GM18502 (cell line): Measurements from ENCODE around the gene NR5A1.

Experiments used
- ATAC-seq: cut with Tn5 transposase; IDR thresholded peaks from one replicate; pipeline ENCODE4 v1.9.1; 2021; ENCODE audit warnings: mild to moderate bottlenecking; ENCODE audit not compliant: unreplicated experiment, poor library complexity

NR5A1 gene

GRCh38 chr9:124506931-124507879, at the start of gene NR5A1:
TSS of gene NR5A1 (minus strand) at chr9:124507399. CDS start at chr9:124503395, 4,004 bp downstream.
- ATAC-seq: no peak

DNA sequence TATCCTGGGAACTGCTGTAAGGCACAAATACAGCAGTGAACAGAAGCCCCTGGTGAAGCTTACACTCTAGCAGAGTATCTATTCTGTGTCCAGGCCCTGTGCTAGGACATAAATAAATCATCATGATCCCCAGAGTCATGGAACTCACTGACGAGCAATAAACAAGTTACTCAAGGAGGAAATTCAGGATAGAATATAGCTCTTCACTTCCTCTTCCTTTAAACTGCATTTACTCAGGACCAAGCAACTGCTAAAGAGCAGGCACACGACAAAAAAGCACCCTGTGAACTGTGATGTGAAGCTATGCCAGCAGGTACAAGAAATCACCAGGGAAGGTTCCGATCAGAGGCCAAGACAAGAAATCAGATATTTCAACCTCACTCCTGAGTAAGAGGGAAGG, 47.8 kb upstream of the NR5A1 start:
- ATAC-seq: no peak

- ATAC-seq: no peak
These were observed 46.5 kb upstream of the NR5A1 start for GRCh38 chr9:124553738-124554137.

DNA sequence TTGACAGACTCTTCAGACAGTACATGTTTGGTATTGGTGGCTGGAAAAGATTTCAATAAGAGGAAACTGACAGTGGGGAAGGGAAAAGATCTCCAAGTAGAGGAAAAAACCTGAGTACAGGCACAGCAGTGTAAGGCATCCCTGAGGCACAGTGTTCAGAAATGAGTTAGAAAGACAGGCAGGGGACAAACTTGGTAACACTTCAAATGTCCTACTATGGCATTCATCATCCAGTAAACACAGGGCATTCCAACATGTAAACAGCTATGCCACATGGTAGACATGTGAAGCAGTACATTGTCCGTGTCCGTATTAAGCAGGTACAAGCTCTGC, 45.0 kb upstream of the NR5A1 start:
- no peak for ATAC-seq

DNA sequence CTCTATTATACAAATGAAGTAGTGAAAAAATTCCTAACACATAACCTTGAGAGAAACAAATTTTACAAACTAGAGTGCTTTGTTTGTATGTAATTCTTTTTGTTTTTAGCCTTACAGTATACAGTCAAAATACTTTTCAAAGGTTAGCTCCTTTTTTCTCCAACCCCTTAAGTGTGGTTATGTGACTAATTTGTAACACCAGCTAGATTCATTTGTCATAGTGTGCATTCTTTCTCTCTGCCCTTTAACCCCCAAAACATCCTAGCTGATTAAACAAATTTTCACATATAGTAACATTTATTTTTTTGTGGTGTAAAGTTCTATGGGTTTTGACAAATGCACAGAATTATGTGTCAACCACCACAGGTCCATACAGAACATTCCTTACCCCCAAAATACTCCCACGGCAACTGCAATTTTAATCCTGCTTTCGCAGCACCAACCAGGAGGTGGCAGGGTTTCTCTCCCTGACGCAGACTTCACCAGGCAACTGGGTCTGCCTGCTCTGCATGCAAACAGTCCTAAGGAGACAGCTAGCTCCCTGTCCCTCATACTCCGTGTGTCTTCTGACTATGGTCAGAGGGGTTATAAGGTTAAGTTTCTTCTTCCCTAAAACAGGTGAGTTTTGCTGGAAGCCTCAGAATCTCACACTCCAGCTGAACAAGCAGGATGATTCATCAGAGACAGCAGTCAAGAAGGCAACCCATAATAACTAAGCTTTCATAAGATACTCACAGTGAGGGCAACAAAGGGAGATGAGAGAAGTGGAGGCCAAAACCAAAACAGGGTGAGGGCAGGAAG, 44.5 kb upstream of the NR5A1 start:
- ATAC-seq: peak; percentile 78

- ATAC-seq: no peak
These were observed 42.9 kb upstream of the NR5A1 start for GRCh38 chr9:124550072-124550471.

DNA sequence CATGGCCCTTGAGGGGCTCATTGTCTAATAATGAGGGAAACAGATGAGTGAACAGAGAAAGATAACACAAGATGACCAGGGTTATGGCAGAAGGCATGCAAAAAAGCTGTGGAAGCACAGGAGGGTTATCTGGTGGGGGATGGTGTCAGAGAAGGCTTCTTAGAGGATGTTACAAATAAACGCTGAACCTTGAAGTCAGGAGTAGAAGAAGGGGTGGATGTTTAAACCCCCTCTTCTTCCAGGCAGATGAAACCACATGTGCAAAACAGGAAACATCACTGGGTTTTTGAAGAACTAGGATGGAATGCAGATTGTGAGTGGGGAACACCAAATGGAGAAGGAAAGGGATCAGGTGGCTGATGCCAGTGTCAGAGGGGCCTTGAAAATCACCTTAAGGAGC, 41.8 kb upstream of the NR5A1 start:
- ATAC-seq: no peak

DNA sequence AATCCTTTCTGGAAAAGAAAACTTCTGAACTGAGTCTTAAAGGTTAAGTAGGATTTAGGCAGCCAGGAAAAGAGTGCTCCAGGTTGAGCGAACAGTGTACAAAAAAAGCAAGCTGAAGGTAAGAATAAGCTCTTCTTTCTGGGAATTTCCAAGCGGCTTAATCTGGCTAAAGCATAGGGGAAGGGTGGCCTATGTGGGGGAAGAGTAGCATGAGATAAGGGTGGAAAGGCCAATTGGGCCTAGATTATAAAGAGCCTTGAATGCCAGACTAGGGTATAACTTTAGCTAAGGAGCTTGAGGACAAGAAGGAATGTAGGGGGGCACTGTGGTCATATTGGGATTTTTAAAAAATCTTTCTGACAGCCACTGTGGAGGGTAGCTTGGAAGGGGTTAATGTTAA, 37.3 kb upstream of the NR5A1 start:
- no peak for ATAC-seq

DNA sequence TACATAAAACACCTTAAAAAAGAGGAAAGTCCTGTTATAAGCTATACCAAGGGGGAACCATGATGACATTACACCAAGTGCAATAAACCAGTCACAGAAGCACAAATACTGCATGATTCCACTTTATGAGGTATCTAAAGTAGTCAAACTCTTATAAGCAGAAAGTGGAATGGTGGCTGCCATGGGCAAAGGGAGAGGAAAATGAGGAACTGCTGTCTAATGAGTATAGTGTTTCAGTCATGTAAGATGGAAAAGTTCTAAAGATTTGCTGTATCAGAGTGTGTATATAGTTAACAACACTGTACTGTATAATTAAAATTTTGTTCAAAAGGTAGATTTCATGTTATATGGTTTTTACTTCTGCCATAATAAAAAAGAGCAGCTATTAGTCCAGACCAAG, 34.6 kb upstream of the NR5A1 start:
- ATAC-seq: no peak

- no peak for ATAC-seq
These were observed 30.7 kb upstream of the NR5A1 start for GRCh38 chr9:124537926-124538325.

- ATAC-seq: no peak
These were observed 28.6 kb upstream of the NR5A1 start for GRCh38 chr9:124535846-124536245.

DNA sequence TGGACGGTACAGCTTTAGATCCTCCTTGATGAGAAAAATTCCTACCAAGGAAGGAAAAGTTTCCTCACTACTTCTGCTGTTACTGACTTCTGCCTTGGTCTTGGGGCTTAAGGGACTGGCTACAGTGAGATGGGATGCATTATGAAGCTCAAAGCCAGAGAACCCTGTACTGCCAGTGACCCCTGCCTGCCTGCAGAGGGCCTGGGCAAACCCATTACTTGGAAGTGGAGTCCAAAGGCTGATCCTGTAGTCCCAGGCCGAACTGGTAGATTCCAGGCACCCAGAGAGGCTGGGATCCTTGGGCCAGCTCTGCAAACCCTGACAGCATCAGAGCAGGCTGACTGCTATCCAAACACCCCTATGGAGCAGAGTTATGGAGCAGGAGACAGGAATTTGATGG, 25.7 kb upstream of the NR5A1 start:
- no peak for ATAC-seq

GRCh38 chr9:124531115-124531514, 23.9 kb upstream of the NR5A1 start:
- no peak for ATAC-seq

DNA sequence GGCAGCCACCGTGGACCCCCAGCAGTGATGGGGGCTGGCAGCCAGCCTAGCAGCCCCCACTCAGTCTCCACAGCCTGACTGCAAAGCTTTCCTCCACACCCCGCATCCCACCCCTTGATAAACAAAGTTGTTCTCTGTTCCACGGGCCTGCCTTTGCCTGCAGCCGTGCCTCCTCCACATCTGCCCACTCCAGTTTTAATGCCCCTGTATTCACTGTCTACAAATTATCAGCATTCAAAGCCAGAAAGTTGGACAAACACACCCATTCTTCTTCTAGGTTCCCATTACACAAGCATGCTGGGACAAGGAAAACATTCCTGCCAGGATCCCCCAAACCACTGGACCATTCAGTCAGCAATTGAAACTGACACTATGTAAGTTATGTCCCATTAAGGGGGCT, 23.0 kb upstream of the NR5A1 start:
- no peak for ATAC-seq

DNA sequence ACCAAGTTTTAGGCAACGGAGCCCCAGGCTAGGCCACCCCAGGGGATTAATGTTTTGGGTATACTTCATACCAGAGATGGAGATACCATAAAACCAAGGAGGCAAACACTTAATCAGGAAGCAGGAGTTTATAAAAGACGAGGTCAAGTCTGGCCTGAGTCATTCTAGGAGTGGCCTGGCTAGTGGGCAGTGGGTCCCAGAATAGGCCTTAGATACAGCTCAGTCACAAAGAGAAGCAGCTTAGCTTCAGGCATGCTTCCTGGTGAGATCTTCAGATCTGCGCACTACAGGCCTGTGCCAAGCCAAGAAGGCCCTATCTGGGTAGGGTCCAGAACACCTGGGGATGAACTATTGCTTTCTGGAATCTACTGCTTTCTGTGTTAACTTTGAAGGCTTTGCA, 20.6 kb upstream of the NR5A1 start:
- ATAC-seq: no peak

- no peak for ATAC-seq
These were observed 19.0 kb upstream of the NR5A1 start for GRCh38 chr9:124526174-124526573.

- no peak for ATAC-seq
These were observed 15.2 kb upstream of the NR5A1 start for GRCh38 chr9:124522121-124523098.

DNA sequence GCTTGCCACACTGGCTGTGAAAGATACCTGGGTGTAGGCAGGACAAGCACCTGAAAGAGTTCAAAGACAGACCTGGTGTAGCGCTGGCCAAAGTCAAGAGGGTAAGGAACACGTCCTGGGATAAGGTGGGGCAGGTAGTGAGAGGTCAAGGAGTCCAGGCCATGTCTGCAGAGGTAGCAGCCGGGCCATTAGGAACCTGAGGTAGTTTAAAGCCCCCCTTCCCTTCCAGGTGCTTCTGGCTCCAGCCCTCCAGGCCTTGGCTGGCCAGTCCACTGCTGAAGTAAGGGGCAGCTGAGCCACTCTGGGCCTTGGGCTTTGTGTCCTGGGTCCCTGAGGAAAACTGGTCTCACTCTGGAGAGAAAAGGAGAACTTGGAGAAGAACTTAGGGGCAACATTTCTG, 13.9 kb upstream of the NR5A1 start:
- no peak for ATAC-seq

GRCh38 chr9:124520206-124520596, 13.0 kb upstream of the NR5A1 start:
- ATAC-seq: no peak

GRCh38 chr9:124518116-124518515, 10.9 kb upstream of the NR5A1 start:
- no peak for ATAC-seq
